Psoas muscle (tissue), 8 donors: Measurements from ENCODE around the gene THRB. TPM values are rescaled to one million over a fixed set of nuclear protein-coding genes. Genes with fewer than 3 reads are reported as not detected.

Experiments
- ATAC-seq, 4 donors: fragments of 200-7000 bp; cut with Tn5 transposase; one replicate each; pipeline ENCODE4 v1.9.1; 2020; ENCODE audit warnings: moderate library complexity in 3 of 4, mild to moderate bottlenecking in 2 of 4
- DNase-seq, 2 donors: peaks; one replicate each; pipeline ENCODE4 v3.0.0-alpha.2; 2020
- H3K27ac ChIP-seq: fragments of 200-600 bp; one replicate; pipeline ENCODE4 v1.8.0; 2022
- H3K27me3 ChIP-seq, 3 donors: fragments of 200-600 bp in 1 of 3; one replicate each; pipeline versions ENCODE4 v1.6.1 to v1.8.0; 2013 to 2022; ENCODE audit warnings: low read length in 2 of 3, mild to moderate bottlenecking in 2 of 3, moderate library complexity in 1 of 3; ENCODE audit not compliant: insufficient read depth in 3 of 3
- H3K36me3 ChIP-seq, 2 donors: fragments of 200-600 bp in 1 of 2; one replicate each; pipeline versions ENCODE4 v1.6.1 to v1.8.0; 2013 to 2022; ENCODE audit warnings: low read depth in 1 of 2, mild to moderate bottlenecking in 1 of 2, moderate library complexity in 1 of 2; ENCODE audit not compliant: insufficient read depth in 1 of 2
- H3K4me1 ChIP-seq: fragments of 200-600 bp; one replicate; pipeline ENCODE4 v1.8.0; 2022
- H3K4me3 ChIP-seq: fragments of 200-600 bp; one replicate; pipeline ENCODE4 v1.8.0; 2022; ENCODE audit warnings: mild to moderate bottlenecking
- H3K9me3 ChIP-seq: fragments of 200-600 bp; one replicate; pipeline ENCODE4 v1.8.0; 2022
- CTCF ChIP-seq: fragments of 200-600 bp; IDR thresholded peaks from one replicate; pipeline ENCODE4 v1.8.0; 2022; ENCODE audit warnings: antibody characterized with exemption
- WGBS, 3 donors: extraction: QIAGEN DNeasy Blood & Tissue Kit; methylation state at CpG; one replicate each; pipeline versions ENCODE4 v1.1.6 to v1.1.7; 2013; 5-methylcytosine and 5-hydroxymethylcytosine counted together
- intact Hi-C, 2 donors: fragments of 100-400 bp; cut with DNase I; formaldehyde crosslinking; loops; one replicate each; pipeline versions ENCODE4 v1.11.0 to v1.14.2; 2022
- polyA plus RNA-seq, 3 donors: library from polyadenylated mRNA; stranded (reverse); fragments of 200-250 nt; gene quantifications; one replicate each; pipeline ENCODE4 v1.2.3, GENCODE V29; 2013
- total RNA-seq, 4 donors: library from RNA; stranded (reverse); fragmentation: NEBNext Ultra II Directional in 2 of 4; extraction: Animal tissue kit (Norgen Biotek cat#: 25700) in 2 of 4; gene quantifications; one replicate each; pipeline versions ENCODE4 v1.2.1 to v1.2.4, GENCODE V29; 2021 to 2023
- donor health status: healthy with polysubstance abuse.
- donor health status: DM: no; HTN: no; CAD: no; lungs with moderate emphysema.
- donor health status: Bipolar disorder and iron deficiency.
- donor health status: healthy.
- donor health status: DM: yes; HTN: yes; CAD: no.
- donor health status: DM: no; HTN: no; CAD: no.
- donor health status: DM: no; HTN: no; CAD: no.
- donor health status: DM: yes; HTN: yes; CAD: no.

THRB gene
- total and polyA plus RNA-seq, 7 donors, result 11.5 to 38.6 (median 31.4) TPM

- Histone ChIP-seq H3K36me3 (no peaks in the 10 kb centered on the region), H3K4me3 (no peak overlapping the region), H3K27ac (no peak overlapping the region), H3K9me3 (no peaks in the 10 kb centered on the region), H3K4me1 (peaks cover 81% of the 10 kb centered on the region), H3K27me3 (no peaks in the 10 kb centered on the region)
- TF ChIP-seq CTCF, result no peak
- intact Hi-C loops, result no loop called here
- WGBS, 3 donors, result 34 to 78% (median 43%) methylated on average over 3 of the region's 3 CpGs
- DNase-seq (peak; percentile 26 to 56), ATAC-seq (peak in 3 of 4 donors; percentile 40 to 53 (median 51))
Measured at GRCh38 chr3:24483873-24484272, 10.8 kb downstream of the THRB start.

- DNase-seq (no peak), ATAC-seq (no peak)
- TF ChIP-seq CTCF, result no peak
- no peaks in the 10 kb centered on the region for H3K27me3 ChIP-seq
- H3K27ac ChIP-seq, result no peak overlapping the region
- H3K4me1 ChIP-seq, result peaks cover 74% of the 10 kb centered on the region
- 67 to 82% (median 74%) methylated on average over 3 of the region's 3 CpGs for WGBS, 3 donors
- no peak overlapping the region for H3K4me3 ChIP-seq
- no peaks in the 10 kb centered on the region for H3K9me3 ChIP-seq
- intact Hi-C loops, result no loop called here
- H3K36me3 ChIP-seq, result no peaks in the 10 kb centered on the region
Measured at GRCh38 chr3:24482096-24482705, 12.4 kb downstream of the THRB start.

GRCh38 chr3:24481193-24481592 is 13.5 kb downstream of the THRB start:
- Histone ChIP-seq H3K9me3 (no peaks in the 10 kb centered on the region), H3K27ac (peak overlapping the region; percentile 14), H3K36me3 (no peaks in the 10 kb centered on the region), H3K4me3 (peak overlapping the region; percentile 8), H3K27me3 (no peaks in the 10 kb centered on the region), H3K4me1 (peaks cover 71% of the 10 kb centered on the region)
- TF ChIP-seq CTCF, result no peak
- ATAC-seq, result peak in 3 of 4 donors; percentile 45 to 59 (median 46)
- intact Hi-C loops, result no loop called here
- 51 to 68% (median 51%) methylated on average over 5 of the region's 5 CpGs for WGBS, 3 donors
- no peak for DNase-seq

GRCh38 chr3:24480497-24480896 is 14.2 kb downstream of the THRB start:
- no peak overlapping the region for H3K27ac ChIP-seq
- peaks cover 71% of the 10 kb centered on the region for H3K4me1 ChIP-seq
- H3K27me3 ChIP-seq, result no peaks in the 10 kb centered on the region
- DNase-seq, result no peak
- intact Hi-C loops, result no loop called here
- no peak for TF ChIP-seq CTCF
- no peaks in the 10 kb centered on the region for H3K36me3 ChIP-seq
- H3K9me3 ChIP-seq, result no peaks in the 10 kb centered on the region
- H3K4me3 ChIP-seq, result no peak overlapping the region
- no peak for ATAC-seq

- no peak overlapping the region for H3K27ac ChIP-seq
Measured at GRCh38 chr3:24479816-24480215, 14.8 kb downstream of the THRB start.

More at GRCh38 chr3:24479816-24480215, 14.8 kb downstream of the THRB start:
- no peak for TF ChIP-seq CTCF
- Histone ChIP-seq H3K9me3 (no peaks in the 10 kb centered on the region), H3K4me3 (no peak overlapping the region), H3K27me3 (no peaks in the 10 kb centered on the region), H3K36me3 (no peaks in the 10 kb centered on the region), H3K4me1 (peaks cover 71% of the 10 kb centered on the region)
- intact Hi-C loops, result no loop called here
- ATAC-seq, result no peak
- no peak for DNase-seq
